ENCODE data around the gene SOD2.

- TF ChIP-seq CTCF (IDR thresholded peaks at IDR 0.05; ENCODE audit: low read depth, low read length) (no peak), POLR2A (IDR thresholded peaks at IDR 0.05; ENCODE audit: extremely low read depth, insufficient read length) (no peak), MAX (IDR thresholded peaks at IDR 0.05; ENCODE audit: low read depth, low read length) (no peak), MYC (IDR thresholded peaks at IDR 0.05; ENCODE audit: low read depth, low read length) (no peak)
These were observed 47.4 kb downstream of the SOD2 start for GRCh38 chr6:159645640-159646039.

Measured in NB4 (cell line).